K562 (cell line): ENCODE measurements around the gene NFATC2. TPM values are rescaled to one million over a fixed set of nuclear protein-coding genes. Genes with fewer than 3 reads are reported as not detected.
A peak's percentile ranks its signal among the peaks of the same experiment; 100 is the strongest.

Experiments
- ATF3 ChIP-seq, 2 experiments: fragments of 450-650 bp in 1 of 2; sonication (generic) in 1 of 2; formaldehyde crosslinking in 1 of 2; IDR thresholded peaks in 1 of 2; conservative IDR thresholded peaks in 1 of 2; 2 replicates each; pipeline versions ENCODE4 v1.6.1 to v1.8.1; 2016 to 2023; ENCODE audit warnings: mild to moderate bottlenecking in 2 of 2, moderate library complexity in 2 of 2, inconsistent platforms in 1 of 2, missing genetic modification reagents in 1 of 2
- ATF4 ChIP-seq: fragments of 450-650 bp; formaldehyde crosslinking; IDR thresholded peaks from 2 replicates; pipeline ENCODE4 v1.4.0; 2022; ENCODE audit warnings: mild to moderate bottlenecking, moderate library complexity
- EGR1 ChIP-seq: fragments of 450-650 bp; conservative IDR thresholded peaks from 2 replicates; pipeline ENCODE4 v1.6.1; 2017; ENCODE audit warnings: mild to moderate bottlenecking
- ELK3 ChIP-seq: fragments of 450-650 bp; formaldehyde crosslinking; IDR thresholded peaks from 2 replicates; pipeline ENCODE4 v1.4.0; 2020; ENCODE audit warnings: mild to moderate bottlenecking
- ERF ChIP-seq: fragments of 450-650 bp; formaldehyde crosslinking; IDR thresholded peaks from 2 replicates; pipeline ENCODE4 v1.4.0; 2020; ENCODE audit warnings: mild to moderate bottlenecking, mixed read lengths
- ILF3 ChIP-seq: fragments of 450-650 bp; IDR thresholded peaks from 2 replicates; pipeline ENCODE4 v1.6.1; 2018; ENCODE audit warnings: antibody characterized with exemption, mild to moderate bottlenecking, moderate library complexity, borderline replicate concordance
- MAZ ChIP-seq, 2 experiments: fragments of 450-650 bp in 1 of 2; sonication (generic) in 1 of 2; formaldehyde crosslinking; IDR thresholded peaks in 1 of 2; conservative IDR thresholded peaks in 1 of 2; 2 replicates each; pipeline versions ENCODE4 v1.4.0 to v1.5.0; 2020; ENCODE audit warnings: mild to moderate bottlenecking in 1 of 2, missing genetic modification reagents in 1 of 2
- PML ChIP-seq: IDR thresholded peaks from 2 replicates; pipeline ENCODE4 v1.6.1; 2012; ENCODE audit warnings: low read length, inconsistent platforms
- POLR2AphosphoS2 ChIP-seq: IDR thresholded peaks from 2 replicates; pipeline ENCODE4 v1.6.1; 2012; ENCODE audit warnings: low read length, improper control_type of control experiment
- THAP12 ChIP-seq: fragments of 250-450 bp; sonication (Bioruptor Pico); IDR thresholded peaks from 2 replicates; pipeline ENCODE4 v1.9.0; 2021; ENCODE audit warnings: mild to moderate bottlenecking, inconsistent platforms
- U2AF1 ChIP-seq: fragments of 200-400 bp; formaldehyde crosslinking; optimal IDR thresholded peaks from 2 replicates; pipeline ENCODE3; 2017; ENCODE audit warnings: mild to moderate bottlenecking, low read depth, low read length, moderate library complexity
- ZFP36 ChIP-seq: fragments of 150-350 bp; IDR thresholded peaks from 2 replicates; pipeline ENCODE4 v1.6.1; 2018; ENCODE audit warnings: low read length, low read depth; ENCODE audit not compliant: partially characterized antibody
- ZNF311 ChIP-seq: fragments of 250-450 bp; sonication (Bioruptor Pico); IDR thresholded peaks from 2 replicates; pipeline ENCODE4 v1.4.0; 2020; ENCODE audit warnings: mild to moderate bottlenecking, moderate library complexity
- ZNF398 ChIP-seq: fragments of 250-450 bp; sonication (Bioruptor Pico); IDR thresholded peaks from 2 replicates; pipeline ENCODE4 v1.8.0; 2021; ENCODE audit warnings: moderate library complexity, mild to moderate bottlenecking, inconsistent platforms
- ZNF75A ChIP-seq: fragments of 450-650 bp; formaldehyde crosslinking; IDR thresholded peaks from 2 replicates; pipeline ENCODE4 v1.4.0; 2020; ENCODE audit warnings: mild to moderate bottlenecking
- polyA plus RNA-seq, 8 experiments: library from polyadenylated mRNA; depleted of rRNA in 4 of 8; stranded (reverse) in 5 of 8; unstranded in 3 of 8; fragments of >200 nt; fragmentation: Nextera tagmentation in 2 of 8; fragmentation: Illumina TruSeq in 1 of 8; extraction: Ambion mirVana in 2 of 8; extraction: Trizol in 1 of 8; gene quantifications; 2 replicates each; pipeline versions ENCODE4 v1.2.1 to v1.2.3, GENCODE V29; 2011 to 2014; ENCODE audit warnings: inconsistent platforms in 1 of 8, missing spikeins in 1 of 8
- total RNA-seq, 7 experiments: library from RNA; depleted of rRNA in 6 of 7; stranded (reverse); fragments of >200 nt in 6 of 7; fragmentation: Illumina TruSeq in 2 of 7; extraction: Trizol in 2 of 7; gene quantifications; 2 replicates each; pipeline versions ENCODE4 v1.2.1 to v1.2.3, GENCODE V29; 2011 to 2021; ENCODE audit warnings: low replicate concordance in 1 of 7

NFATC2 gene
- total and polyA plus RNA-seq, 9 of the 15 experiments (the other 6 are each of a cell fraction or from before 2014, with no cell fraction given) = 1.9 to 11.2 (median 3.0) TPM

- TF ChIP-seq ATF4 (CRISPR knock-in tag) (no peak), ATF3 (IDR thresholded peaks at IDR 0.05) (peak; percentile 88), ATF3 (CRISPR knock-in tag; conservative IDR thresholded peaks at IDR 0.05) (no peak), ZNF398 (CRISPR knock-in tag) (no peak), ERF (CRISPR knock-in tag) (no peak), EGR1 (no peak), U2AF1 (no peak), ELK3 (no peak), ZFP36 (peak; percentile 6), ZNF75A (CRISPR knock-in tag) (no peak), THAP12 (no peak), POLR2AphosphoS2 (no peak), ILF3 (no peak), PML (no peak), MAZ (CRISPR knock-in tag; conservative IDR thresholded peaks at IDR 0.05 in 1 of 2, IDR thresholded peaks at IDR 0.05 in 1 of 2) (no peak), ZNF311 (no peak)
Observed at GRCh38 chr20:51586005-51586440, 43.5 kb upstream of the NFATC2 start (continued).
